HG03457 (cell line): ENCODE data around the gene FMNL2.

Source experiments
- ATAC-seq: cut with Tn5 transposase; IDR thresholded peaks from one replicate; pipeline ENCODE4 v1.9.1; 2021; ENCODE audit warnings: moderate number of reproducible peaks; ENCODE audit not compliant: unreplicated experiment

FMNL2 gene

DNA sequence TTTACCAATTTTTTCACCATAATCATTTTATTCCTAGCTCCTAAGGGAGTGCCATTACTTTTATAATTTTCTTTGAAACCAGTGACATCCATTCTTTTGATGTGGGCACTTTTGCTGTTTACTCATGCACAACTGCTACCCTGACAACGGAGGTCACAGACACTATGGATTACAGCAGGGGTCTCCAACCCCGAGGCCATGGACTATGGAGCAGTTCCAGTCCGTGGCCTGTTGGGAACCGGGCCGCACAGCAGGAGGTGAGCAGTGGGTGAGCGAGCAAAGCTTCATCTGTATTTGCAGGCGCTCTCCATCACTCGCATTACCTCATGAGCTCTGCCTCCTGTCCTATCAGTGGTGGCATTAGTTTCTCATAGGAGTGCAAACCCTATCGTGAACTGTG is 347.7 kb downstream of the FMNL2 start:
- ATAC-seq, result no peak

DNA sequence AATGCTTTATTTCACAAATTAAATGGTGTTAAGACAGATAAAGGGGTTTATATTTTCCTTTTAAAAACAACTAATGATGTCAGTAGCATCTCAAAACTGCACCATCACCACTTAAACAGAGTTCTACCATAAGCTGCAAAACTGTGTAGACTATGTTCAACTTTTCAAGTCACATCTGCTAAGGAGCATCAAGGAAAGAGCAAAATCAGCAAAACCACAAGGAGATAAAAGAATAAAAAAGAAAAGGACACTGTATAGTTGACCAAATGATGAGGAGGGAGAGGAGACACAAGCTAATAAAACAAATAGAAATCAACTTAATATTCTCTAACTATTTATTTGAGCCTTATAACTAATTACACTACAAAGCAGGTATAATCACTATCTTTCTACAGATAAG is 348.4 kb downstream of the FMNL2 start:
- ATAC-seq, result no peak

DNA sequence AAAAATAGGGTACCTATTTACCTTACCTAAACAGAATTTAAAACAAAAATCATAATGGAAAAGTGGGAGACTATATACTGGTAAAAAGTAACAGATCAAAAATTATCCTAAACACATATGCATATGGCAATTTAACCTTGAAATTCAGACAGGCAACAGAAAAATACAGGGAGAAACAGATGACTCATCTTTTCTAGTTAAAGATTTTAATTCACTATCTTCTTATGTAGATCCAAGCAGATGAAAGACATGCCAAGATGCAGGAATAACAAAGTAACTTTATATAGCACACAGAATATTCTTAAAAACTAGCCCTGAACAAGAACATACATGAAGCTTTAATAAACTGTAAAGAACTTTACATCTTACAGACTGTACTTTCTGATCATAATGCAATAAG is 351.3 kb downstream of the FMNL2 start:
- ATAC-seq, result no peak

DNA sequence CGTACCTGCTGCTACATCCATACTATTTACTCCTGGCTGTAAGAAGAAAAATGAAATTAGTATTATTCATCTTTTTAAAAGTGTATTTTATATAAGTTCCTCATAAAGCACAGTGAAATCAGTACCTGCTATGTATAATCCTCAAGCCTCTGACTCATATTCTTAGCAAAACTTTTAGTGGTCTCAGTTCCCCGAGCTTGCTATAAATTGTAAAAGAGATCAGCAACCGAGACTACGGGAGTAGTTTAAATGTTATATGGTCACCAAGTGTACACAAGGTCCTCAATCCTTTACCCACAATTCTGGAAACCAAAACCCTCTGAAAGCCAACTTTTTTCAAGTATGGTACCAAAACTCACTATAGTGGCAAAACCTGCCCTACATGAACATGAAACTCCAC is 358.1 kb downstream of the FMNL2 start:
- peak; percentile 80 for ATAC-seq

DNA sequence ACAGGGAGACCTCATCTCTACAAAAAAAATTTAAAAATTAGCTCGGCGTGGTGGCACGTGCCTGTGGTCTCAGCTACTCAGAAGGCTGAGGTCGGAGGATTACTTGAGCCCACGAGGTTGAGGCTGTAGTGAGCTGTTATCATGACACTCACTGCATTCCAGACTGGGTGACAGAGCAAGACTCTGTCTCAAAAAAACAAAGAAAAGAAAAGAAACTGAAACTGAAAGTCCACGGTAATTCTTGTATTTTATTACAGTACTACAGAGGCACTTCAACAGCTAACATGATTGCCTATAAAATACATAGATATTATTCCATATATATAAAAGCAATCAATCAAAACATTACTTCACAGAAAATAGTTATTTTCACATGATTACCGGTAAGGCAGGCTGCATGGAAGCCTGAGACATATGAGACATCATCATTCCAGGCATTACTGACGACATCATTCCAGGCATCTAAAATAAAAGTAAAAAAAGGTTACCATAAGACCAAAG is 359.2 kb downstream of the FMNL2 start:
- ATAC-seq, result peak; percentile 55

DNA sequence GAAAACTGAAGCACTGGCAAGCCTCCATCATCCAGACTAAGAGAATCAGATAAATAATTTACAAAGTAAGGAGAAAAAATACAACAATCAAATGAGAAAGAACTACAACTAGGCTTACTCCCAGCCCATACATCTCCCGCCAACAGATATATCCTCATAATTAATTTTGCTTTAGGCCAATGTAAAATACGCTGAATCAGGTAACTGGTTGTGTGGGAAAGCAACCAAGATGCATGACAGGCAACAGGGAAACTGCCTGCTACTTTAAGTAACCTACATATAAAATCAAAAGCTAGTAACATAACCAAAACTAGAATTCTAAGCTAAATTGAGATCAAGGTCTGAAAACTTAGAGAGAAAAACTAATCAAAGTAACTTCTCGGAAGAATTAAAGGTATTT is 360.8 kb downstream of the FMNL2 start:
- no peak for ATAC-seq

DNA sequence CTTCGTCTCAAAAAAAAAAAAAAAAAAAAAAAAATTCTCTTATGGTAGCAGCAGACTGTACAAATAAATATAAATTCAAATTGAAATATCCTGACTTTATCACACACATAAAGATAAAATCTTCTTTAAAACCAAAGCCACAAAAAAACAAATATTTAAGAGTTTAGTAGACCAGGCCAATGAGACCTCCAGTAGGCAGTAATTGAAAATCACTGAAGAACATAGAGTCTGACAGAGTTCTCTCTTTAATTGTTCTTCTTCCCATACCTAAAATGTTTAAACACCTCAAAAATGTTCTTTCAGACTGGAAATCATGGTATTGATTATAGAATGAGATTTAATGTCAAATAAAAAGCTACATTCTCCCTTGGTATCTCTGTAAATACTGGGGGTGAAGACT is 361.5 kb downstream of the FMNL2 start:
- no peak for ATAC-seq
